Fibroblast of lung (primary cell): ENCODE results near the gene FLNB.

Source experiments
- CTCF ChIP-seq, 2 donors: IDR thresholded peaks in 1 of 2; conservative IDR thresholded peaks in 1 of 2; 1 replicate in 1 of 2; 2 replicates in 1 of 2; pipeline ENCODE4 v1.5.1; 2011 to 2012; ENCODE audit warnings: low read length in 2 of 2, control low read depth in 1 of 2, inconsistent platforms in 1 of 2, low read depth in 1 of 2, mild to moderate bottlenecking in 1 of 2
- EZH2 ChIP-seq: IDR thresholded peaks from 2 replicates; pipeline ENCODE4 v1.5.1; 2012; ENCODE audit warnings: low read length, control low read depth, mild to moderate bottlenecking; ENCODE audit errors: missing control alignments

GRCh38 chr3:58032186-58032585, 24.0 kb downstream of the FLNB start:
- TF ChIP-seq CTCF (conservative IDR thresholded peaks at IDR 0.05 in 1 of 2, IDR thresholded peaks at IDR 0.05 in 1 of 2; ENCODE audit: low read depth in 1 of 2, low read length in 2 of 2) = no peak
- TF ChIP-seq EZH2 = no peak
